ENCODE data around the gene SRSF6.
"Not testable (repeated sequence)": the region's sequence is repeated elsewhere in the genome, so short reads cannot be mapped to it uniquely, and the experiment has no call there.

The SRSF6 gene

GRCh38 chr20:43457640-43458421, at the start of gene SRSF6:
Gene SRSF6, plus strand, starts transcription at chr20:43457896. Its CDS starts 138 bp downstream, at chr20:43458034.
- DNase-seq: peak; percentile 83 to 93 (median 90)

- DNase-seq: no peak
These were observed 48.7 kb upstream of the SRSF6 start for GRCh38 chr20:43408848-43409576.

- no peak for DNase-seq
These were observed 48.2 kb upstream of the SRSF6 start for GRCh38 chr20:43409577-43409913.

- no peak for DNase-seq
These were observed 41.9 kb upstream of the SRSF6 start for GRCh38 chr20:43415661-43416430.

GRCh38 chr20:43416591-43417228, 41.0 kb upstream of the SRSF6 start:
- no peak for DNase-seq

GRCh38 chr20:43420192-43420591, 37.5 kb upstream of the SRSF6 start:
- no peak for DNase-seq

GRCh38 chr20:43420913-43421312, 36.8 kb upstream of the SRSF6 start:
- not testable (repeated sequence) for DNase-seq

- DNase-seq: no peak
These were observed 31.5 kb upstream of the SRSF6 start for GRCh38 chr20:43426172-43426571.

- no peak for DNase-seq
These were observed 27.2 kb upstream of the SRSF6 start for GRCh38 chr20:43430265-43431133.

- no peak for DNase-seq
These were observed 26.6 kb upstream of the SRSF6 start for GRCh38 chr20:43431134-43431519.

GRCh38 chr20:43432498-43432897, 25.2 kb upstream of the SRSF6 start:
- DNase-seq: no peak

- no peak for DNase-seq
These were observed 24.3 kb upstream of the SRSF6 start for GRCh38 chr20:43433250-43433854.

GRCh38 chr20:43434565-43434964, 23.1 kb upstream of the SRSF6 start:
- DNase-seq: no peak

GRCh38 chr20:43438578-43439316, 18.9 kb upstream of the SRSF6 start:
- no peak for DNase-seq

GRCh38 chr20:43440531-43440930, 17.2 kb upstream of the SRSF6 start:
- DNase-seq: no peak

GRCh38 chr20:43442282-43442880, 15.3 kb upstream of the SRSF6 start:
- no peak for DNase-seq

- DNase-seq: no peak
These were observed 13.6 kb upstream of the SRSF6 start for GRCh38 chr20:43444107-43444506.

GRCh38 chr20:43446361-43446879, 11.3 kb upstream of the SRSF6 start:
- no peak for DNase-seq

GRCh38 chr20:43448431-43448747, 9.3 kb upstream of the SRSF6 start:
- DNase-seq: not testable (repeated sequence)

Measured in activated naive CD4-positive, alpha-beta T cell (primary cell).